ENCODE results near the gene SIRPB1. TPM values are rescaled to one million over a fixed set of nuclear protein-coding genes. Genes with fewer than 3 reads are reported as not detected.

Gene SIRPB1
- total RNA-seq, 1 donor from 2014 or later = 11.6 TPM

Other genes with a start within 250 kb of the SIRPB1 start
- 266 TPM for gene FKBP1A, start 227.0 kb downstream of the SIRPB1 start, total RNA-seq
- gene NSFL1C, start 153.2 kb downstream of the SIRPB1 start, total RNA-seq = 73.4 TPM
- gene SIRPB2, start 128.6 kb downstream of the SIRPB1 start, total RNA-seq = 14.3 TPM
- gene SIRPD, start 62.3 kb downstream of the SIRPB1 start, total RNA-seq = 0.78 TPM
- 0.81 TPM for gene SIRPG, start 37.8 kb upstream of the SIRPB1 start, total RNA-seq

Data from upper lobe of right lung (tissue), 1 donor.